Ammon's horn (tissue), 1 donor: ENCODE measurements around the gene TMUB1.
A peak's percentile ranks its signal among the peaks of the same experiment; 100 is the strongest.

Experiments
- DNase-seq: peaks from one replicate; pipeline ENCODE4 v3.0.0-alpha.2; 2016; ENCODE audit warnings: low spot score

Gene TMUB1

DNA sequence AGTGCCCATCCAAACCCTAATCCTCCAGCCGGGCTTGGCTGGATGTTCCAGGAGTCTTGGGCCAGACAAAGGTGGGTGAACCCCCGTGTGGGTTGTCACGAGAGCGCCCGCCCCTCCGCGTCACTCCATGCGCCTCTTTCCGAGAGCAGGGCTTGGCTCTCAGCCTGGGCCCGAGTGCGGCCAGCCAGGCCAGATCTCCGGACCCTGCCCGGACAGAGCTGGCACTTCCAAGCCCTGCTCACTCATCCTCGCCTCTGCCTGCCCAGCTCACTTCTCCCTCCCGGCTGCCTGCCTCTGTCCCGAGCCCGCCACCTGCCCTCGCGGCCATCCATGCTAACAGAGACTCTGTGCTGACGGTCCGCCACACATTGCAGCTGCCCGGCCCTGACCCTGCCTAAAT, 37.6 kb upstream of the TMUB1 start:
- DNase-seq: peak; percentile 56

DNA sequence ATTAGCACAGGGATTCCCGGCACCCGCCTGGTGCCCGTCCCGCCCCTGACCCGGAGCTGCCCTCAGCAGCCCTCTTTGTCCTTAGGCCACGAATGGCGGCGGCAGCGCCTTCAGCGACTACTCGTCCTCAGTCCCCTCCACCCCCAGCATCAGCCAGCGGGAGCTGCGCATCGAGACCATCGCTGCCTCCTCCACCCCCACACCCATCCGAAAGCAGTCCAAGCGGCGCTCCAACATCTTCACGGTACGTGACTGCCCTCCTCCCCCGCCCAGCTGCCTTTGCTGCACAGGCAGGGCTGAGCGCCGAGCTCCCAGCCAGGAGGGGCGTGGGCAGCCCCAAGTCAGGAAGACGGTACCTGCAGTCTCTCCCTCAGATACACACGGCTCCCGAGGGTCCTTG, 36.6 kb upstream of the TMUB1 start:
- DNase-seq: no peak

DNA sequence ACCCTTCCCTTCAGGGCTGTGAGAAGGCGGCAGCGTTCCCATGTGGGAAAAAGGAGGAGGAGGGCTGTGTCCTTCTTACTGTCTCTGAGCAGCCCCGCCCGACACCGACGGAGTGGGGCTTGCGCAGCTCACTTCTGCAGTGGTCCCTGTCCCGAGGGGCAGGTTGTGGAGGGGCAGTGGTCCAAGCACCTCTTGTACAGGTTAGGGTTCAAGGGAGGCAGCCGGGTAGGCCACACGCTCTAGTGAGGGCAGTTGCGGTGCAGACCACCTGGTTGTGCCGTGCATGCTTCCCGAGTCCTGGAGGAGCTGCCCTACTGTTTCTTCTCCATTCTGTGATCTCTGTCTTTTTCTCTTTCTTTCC, 35.7 kb upstream of the TMUB1 start:
- no peak for DNase-seq

DNA sequence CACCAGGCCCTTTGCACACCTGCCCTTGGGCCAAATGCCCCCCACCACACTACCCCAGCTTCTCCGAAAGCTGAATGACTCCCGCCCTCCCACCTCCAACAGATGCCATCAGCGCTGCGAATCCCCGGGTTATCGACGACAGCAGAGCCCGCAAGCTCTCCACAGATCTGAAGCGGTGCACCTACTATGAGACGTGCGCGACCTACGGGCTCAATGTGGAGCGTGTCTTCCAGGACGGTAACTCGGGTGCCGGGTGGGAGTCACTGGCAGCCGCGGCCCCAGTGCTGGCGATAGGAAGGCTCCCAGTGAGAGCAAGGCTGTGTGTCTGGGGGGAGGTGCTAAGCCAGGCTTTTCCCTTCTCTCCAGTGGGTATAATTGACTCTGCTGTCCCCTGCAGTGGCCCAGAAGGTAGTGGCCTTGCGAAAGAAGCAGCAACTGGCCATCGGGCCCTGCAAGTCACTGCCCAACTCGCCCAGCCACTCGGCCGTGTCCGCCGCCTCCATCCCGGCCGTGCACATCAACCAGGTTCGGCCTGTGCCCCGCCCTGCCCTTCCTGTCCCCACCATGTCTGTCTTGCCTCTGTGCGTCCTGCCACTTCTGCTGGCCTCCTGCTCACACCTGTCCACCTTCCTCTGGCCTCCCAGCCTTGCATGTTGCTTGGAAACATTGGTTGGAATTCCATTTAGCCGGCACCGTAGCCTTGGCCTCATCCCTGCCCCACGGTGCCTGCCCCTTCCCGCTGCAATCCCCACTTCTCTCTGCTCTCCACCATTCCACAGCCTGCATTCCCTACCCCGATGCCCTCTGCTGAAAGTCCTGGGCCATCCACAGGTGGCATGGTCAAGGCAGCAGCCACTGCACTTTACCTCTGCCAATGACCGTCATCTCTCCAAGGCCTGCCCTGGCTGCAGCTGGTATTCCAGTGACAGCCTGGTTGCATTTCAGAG, 35.1 kb upstream of the TMUB1 start:
- DNase-seq: no peak

DNA sequence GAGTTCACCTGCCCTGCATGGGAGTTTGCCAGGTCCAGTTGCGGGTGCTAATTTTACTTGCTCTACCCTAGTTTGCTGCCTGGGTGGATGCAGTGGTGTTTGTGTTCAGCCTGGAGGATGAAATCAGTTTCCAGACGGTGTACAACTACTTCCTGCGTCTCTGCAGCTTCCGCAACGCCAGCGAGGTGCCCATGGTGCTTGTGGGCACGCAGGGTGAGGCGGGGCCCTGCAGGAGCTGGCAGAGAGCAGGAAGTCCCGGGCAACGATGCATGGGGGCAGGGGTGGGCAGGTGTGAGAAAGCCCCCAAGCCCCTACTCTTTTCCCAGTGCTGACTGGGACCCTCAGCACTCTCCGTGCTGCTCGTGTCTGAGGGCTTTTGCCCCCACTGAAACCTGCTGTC, 34.3 kb upstream of the TMUB1 start:
- DNase-seq: no peak

DNA sequence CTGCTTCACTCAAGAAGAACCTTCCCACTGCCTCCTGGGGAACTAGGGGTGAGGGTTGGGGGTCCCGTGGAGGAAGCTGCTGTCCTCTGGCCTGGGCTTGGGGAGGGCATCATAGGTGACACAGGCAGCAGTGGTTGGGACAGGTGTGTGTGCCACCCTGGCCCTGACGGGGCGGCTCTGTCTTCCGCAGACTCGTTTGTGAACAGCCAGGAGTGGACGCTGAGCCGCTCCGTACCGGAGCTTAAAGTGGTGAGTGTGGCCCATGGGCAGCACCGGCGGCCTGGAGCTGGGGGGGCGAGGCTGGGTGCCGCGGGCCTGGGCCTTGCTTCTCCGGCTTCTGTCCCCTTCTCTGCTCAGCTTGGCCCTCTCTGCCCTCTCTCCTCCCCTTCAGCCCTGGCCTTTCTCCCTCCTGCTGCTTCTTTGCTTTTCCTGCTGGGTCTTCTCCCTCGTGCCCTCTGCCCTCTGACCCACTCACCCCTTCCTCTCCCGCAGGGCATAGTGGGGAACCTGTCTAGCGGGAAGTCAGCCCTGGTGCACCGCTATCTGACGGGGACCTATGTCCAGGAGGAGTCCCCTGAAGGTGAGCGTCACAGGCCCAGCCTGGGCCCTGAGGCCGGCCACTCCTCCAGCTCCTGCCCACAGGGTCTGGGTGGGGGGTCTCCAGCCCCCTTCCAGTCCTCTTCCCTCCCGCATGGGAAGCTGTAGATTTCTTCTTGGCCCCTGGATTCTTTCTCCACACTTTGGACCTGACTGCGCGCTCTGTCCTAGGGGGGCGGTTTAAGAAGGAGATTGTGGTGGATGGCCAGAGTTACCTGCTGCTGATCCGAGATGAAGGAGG, 33.5 kb upstream of the TMUB1 start:
- no peak for DNase-seq

DNA sequence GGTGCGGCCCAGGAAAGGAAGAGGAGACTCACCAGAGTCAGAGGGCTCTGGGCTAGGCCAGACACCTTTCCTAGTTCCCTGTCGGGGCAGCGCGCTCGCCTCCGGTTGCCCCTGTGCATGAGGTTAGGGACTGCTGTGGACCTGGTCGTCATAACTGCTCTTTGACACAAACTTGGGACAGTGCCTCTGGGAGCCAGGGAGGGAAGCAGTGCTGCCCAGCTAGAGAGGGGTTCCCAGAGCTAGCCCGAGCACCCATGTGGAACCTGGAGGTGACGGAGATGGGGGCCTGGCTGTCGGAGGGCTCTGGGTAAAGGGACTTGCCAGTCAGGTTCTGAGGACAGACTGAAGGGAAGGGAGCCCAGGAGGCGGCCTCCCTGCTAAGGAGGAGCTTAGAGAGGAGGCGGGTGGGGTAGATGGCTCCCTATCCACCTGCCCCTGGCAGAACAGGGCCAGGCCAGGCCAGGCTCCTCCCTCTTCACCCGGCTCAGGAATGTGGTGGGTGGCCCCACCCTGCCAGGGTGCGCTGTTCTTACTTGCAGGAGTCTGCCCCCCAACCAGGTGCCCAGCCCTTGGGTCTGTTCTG, 32.6 kb upstream of the TMUB1 start:
- DNase-seq: no peak

DNA sequence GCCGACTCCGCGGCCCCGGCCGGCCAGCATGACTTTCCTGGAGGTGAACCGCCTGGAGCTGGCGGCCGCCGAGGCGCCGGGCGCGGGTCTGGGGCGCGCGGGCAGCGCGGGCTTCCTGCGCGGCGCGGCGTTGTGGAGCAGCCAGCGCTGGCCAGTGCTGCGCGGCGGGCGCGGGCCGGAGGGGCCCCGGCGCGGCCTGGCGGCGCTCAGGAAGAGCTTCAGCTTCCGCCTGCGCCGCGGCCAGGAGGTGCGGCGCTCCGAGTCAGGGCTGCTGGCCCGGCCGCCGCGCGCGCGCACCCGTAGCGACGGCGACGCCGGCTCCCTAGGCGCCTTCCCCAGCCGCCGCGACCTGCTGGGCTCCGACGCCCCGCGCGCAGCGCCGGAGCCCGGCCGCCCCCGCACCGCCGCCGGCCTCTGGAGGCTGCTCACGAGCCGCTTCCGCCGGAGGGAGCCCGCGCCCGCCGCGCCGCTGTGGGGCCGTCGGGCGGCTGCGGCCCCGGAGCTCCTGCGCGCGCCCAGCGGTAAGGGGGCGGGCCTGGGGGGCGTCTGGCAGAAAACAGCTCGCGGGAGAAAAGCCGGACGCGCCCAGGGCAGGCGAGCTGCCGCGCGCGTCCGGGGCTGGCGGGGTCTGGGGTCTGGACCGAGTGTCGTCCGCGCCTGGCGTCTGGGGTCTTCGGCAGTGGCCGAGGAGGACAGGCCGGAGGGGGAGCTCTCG, 32.0 kb upstream of the TMUB1 start:
- DNase-seq: no peak

DNA sequence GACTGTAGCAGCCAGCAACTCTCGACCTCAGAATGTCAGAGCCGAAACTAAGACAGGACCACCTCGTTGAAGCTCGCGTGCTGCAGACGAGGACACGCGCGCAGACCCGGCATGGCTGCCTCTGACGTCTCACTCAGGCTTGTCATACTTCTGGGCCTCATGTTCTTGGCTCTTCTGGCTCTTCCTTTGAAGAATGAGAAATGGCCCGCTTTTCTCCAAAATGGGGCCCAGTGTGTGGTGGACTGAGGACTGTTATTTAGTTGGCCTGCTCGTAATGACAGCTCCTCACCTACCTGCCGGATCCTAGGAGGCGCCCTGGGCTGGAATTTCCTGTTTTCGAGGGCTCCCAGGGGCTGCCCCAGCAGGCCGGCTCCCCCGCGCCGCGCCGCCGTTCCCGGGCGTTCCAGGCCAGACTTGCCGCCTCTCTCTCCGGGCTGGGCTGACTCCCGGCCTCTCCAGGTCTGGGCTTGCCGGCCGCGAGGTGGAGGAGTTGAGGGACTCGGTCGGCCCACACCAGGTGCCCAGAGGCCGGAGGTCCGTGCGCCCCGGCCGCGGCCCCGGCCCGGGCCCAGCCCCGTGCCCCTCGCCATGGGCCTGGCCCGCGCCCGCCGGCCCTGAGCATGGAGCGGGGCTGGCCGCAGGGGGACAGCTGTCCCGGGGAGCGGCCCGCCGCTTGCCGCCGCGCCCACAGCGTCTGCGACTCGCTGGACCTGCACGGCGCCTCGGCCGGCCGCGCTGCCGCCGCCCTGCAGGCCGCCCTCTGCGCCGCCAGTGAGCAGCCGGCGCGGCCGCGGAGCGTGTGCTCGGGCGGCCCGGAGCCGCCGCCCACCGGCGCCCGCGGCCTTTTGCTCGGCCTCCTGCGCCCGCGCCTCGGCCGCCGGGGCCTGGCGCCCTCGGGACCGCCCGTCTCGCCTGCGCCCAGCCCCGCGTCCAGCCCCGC, 31.1 kb upstream of the TMUB1 start:
- DNase-seq: no peak

DNA sequence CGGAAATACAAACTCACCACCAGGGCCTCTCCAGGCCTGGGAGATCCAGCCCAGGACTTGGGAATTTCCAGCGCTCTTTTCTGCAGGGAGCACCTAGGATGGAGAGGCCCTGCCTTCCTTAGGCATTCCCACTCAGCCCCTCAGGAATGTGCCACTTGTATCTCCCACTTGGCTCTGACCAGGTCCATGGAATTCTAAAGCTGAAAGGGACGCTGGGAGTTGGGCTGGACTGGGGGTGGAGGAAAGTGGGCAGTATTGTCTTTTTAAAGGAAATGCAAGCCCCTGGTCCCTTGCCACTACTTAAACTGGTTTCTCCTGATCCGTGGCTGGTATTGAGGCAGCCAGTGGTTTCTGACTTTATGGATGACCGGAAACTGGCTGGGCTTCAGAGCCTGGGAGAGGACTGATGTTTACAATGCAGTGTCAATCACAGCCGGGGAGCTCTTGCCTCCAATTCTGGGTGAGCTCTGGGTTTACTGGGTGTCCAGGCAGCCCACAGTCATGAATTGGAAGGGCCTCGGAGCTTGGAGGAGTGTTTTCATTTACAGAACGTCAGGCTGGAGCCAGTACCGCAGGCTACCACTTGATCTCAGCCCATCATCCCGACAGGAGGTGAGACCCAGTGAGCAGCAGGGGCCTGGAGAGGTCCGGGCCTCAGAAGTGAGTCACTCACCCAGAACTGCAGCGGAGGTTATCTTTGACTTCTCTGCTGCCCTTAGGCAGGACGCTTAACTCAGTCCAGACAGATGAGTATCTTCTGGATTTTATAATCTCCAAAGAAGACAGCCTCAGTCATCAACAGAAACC, 30.3 kb upstream of the TMUB1 start:
- no peak for DNase-seq

DNA sequence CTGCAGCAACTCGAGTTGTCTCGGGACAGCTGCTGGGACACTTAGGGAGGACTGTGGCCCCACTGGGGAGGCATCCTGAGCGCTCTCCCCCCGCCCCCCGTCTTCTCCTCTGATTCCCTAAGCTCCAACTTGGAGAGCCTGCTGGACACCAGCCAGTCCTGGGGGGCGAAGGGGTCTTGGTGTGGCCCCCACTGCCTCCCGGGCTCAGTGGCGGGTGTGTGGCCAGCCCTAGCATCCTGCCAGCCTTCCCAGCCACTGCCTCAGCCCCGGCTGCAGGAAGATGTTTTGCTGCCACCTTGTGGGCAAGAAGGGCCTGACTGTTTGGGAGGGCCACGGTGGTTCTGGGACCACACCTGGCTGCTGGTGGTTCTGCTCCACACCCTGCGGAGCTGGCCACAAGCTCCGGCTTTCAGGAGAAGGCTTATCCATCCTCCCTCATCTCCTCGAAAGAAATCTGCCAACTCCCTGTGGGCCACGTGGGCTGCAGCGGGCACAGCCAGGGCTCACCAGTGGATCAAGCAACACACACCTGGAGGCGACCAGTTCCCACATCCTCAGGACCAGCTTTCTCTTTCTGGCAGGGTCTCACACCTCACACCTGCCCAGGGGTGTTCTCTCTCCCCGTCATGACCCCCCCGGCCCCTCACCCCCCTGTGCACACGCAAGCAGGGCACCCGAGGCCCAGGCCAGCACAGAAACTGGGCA, 27.8 kb upstream of the TMUB1 start:
- DNase-seq: peak; percentile 88

DNA sequence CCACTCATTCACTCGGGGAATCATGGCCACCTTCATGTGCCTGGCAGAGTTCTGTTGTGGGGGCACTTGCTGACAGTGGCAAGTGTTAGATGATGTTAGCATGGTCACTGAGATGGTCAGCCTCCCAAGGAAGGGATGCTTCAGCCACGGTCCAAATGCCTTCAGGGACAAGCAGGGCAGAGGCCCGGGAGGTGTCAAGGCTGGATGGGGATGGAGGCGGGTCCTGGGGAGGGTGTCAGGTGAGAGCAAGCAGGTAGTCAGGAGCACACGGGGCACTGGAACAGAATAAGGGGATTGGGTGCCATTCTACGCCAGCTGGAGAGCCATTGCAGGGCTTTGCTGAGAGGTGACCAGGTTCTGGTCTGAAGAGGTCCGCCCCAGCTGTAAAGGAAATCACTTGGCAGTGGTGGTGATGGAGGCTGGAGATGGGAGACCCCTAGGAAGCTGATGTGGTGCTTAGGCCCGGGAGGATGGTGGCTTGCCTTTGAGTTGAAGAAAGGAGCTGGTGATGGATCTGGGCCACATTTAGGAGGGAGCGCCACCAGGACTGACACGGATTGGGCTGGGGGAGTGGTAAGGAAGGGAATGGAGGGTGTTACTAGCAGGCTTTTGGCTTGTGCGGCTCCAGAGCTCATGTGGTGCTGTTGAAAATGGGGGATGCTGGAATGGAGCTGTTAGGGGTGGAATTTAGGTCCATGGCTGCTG, 27.1 kb upstream of the TMUB1 start:
- no peak for DNase-seq

DNA sequence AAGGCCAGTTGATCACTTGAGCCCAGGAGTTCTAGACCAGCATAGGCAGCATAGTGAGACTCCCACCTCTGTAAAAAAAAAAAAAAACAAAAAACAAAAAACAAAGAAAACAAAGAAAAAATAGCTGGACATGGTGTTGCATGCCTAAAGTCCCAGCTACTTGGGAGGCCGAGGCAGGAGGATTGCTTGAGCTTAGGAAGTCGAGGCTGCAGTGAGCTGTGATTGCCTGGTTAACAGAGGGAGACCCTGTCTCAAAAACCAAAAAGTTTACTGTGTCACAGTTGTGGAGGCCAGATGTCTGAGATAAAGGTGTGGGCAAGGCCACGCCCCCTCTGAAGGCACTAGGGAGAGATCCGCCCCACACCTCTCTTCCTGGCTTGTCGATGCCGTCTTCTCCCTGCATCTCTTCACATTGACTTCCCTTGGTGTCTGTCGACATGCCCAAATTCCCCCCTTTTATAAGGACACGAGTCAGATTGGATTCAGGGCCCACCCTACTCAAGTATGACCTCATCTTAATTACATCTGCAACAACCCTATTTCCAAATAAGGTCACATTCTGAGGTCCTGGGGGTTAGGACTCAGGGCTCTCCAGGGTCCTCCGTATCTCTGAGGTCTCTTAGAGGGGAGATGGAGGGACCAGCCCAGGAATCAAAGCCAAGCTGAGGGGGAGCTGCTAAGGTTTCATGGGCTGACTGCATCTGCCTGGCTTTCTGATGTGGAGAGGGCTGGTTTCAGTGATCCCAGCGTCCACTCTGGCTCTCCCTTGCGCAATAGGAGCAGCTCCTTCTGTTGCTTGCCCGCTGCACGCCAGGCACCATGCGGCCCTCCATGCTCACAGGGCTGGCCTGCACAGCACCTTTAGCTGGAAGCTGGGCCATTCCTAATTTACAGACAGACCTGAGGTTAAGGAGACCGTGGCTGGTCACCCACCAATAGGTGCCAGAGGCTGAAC, 26.1 kb upstream of the TMUB1 start:
- DNase-seq: no peak

DNA sequence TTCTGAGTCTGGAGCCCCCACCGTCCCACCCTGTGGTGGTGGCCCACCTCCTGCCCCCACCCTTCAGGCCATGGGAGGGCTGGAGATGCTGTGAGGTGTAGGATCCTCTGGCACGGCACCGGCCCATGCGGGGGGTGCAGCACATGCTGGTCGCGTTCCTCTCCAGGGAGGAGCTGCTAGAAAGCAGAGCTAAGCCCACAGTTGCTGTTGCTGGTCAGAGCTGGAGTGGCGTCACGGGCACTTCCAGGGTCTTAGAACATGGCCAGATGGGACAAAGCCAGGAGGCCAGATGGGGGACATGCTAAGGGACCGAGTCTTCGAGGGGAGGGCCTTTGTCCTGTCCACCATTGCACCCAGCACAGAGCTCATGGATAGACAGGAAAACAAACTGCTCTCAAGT, 24.6 kb upstream of the TMUB1 start:
- no peak for DNase-seq

DNA sequence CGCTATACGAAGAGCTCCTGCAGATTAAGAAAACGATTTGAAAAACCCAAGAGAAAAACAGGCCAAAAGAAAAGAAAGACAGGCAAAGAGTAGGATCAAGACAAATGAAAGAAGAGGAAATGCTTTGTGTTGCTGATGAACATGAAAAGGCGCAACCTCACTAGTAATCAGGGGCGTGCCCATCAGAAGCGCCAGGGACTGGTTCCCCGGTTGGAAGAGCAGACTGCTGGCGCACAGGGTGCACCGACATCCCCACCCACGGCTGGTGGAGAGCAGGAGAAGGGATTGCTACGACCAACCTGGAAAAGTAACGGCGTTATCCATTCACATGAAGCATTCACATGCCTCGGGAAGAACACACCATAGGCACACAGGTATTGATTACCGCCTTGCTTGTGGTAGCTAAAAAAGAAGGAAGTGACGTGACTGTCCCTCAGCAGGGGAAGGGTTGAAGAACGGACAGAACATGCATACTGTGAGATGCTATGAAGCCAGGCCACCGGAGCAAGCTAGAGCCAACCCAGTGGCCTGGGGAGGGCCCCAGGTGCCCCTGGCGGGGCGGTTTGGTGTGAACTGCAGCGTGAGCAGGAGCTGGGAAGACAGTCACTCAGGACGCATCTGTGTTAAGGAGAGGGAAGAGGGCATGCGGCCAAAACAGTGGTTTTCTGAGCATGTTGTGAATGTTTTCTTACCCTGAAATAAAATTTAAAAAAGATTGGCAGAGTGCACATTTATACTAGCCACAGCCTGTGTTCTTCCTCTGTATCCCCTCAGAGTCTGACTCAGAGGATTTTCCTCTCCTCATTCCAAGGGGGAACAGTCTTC, 21.3 kb upstream of the TMUB1 start:
- DNase-seq: no peak

DNA sequence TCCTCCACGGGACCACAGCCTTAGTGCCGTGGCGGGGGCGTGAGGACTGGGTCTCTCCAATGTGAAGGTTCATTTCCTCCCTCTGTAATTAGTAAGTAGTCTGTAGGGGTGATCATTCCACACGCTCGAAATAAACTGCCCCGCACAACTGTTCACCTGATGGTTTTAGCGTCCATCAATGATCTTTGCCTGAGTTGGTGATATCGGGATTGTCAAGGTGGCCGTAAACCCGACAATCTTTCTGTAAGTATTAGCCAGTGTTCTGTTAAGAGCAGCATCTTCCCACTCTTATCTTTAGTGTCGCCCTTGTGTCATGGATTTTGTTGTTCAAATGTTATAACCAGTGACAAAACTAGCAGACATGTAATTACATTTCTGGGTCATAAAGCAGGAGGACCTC, 20.7 kb upstream of the TMUB1 start:
- no peak for DNase-seq

DNA sequence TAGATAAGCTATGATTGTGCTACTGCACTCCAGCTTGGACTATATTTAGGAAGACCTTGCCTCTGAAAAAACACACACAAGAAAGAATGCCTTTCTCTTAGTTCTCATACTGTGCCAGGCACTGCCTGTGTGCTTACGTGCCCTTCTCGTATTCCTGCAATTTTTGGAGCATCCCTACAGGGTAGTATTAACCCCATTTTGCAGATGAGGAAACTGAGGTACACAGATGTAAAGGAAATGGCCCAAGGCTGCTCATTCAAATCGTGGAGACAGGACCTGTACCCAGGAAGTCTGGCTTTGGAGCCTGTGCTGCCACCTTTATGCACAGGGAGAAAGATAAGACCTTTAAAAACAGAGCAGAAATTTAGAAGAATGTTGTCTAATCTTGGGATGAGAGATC, 19.7 kb upstream of the TMUB1 start:
- no peak for DNase-seq
